Measurements from ENCODE around the gene TNS3.

The TNS3 gene

GRCh38 chr7:47253650-47254080 lies 328.2 kb downstream of the TNS3 start:
- ChIA-PET POLR2A (no interaction called here), CTCF (interaction anchor here (0.6 to 2.8 kb wide), 22 partner anchors 9 to 1336 kb away, joined by 3 to 21 read pairs (median 3); partner anchors contain the start of gene IGFBP3)
- DNase-seq (ENCODE audit: extremely low spot score) = peak; percentile 38
- TF ChIP-seq, protein P1, sequence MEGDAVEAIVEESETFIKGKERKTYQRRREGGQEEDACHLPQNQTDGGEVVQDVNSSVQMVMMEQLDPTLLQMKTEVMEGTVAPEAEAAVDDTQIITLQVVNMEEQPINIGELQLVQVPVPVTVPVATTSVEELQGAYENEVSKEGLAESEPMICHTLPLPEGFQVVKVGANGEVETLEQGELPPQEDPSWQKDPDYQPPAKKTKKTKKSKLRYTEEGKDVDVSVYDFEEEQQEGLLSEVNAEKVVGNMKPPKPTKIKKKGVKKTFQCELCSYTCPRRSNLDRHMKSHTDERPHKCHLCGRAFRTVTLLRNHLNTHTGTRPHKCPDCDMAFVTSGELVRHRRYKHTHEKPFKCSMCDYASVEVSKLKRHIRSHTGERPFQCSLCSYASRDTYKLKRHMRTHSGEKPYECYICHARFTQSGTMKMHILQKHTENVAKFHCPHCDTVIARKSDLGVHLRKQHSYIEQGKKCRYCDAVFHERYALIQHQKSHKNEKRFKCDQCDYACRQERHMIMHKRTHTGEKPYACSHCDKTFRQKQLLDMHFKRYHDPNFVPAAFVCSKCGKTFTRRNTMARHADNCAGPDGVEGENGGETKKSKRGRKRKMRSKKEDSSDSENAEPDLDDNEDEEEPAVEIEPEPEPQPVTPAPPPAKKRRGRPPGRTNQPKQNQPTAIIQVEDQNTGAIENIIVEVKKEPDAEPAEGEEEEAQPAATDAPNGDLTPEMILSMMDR (IDR thresholded peaks at IDR 0.05; ENCODE audit: control extremely low read depth, extremely low read depth, low read depth, missing control alignments) = no peak

DNA sequence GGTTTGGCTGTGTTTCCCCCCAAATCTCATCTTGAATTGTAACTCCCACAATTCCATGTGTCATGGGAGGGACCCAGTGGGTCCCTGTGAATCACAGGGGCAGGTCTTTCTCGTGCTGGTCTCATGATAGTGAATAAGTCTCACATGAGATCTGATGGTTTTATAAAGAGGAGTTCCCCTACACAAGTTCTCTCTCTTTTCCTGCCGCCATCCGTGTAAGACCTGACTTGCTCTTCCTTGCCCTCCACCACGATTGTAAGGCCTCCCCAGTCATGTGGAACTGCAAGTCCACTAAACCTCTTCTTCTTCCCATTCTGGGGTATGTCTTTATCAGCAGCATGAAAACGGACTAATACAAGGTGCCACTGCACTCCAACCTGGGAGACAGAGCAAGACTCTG lies 329.2 kb downstream of the TNS3 start:
- no peak for DNase-seq (ENCODE audit: extremely low spot score)
- CTCF ChIA-PET = interaction anchor here (1.5 to 2.8 kb wide), 2 partner anchors 9 to 14 kb away, joined by 3 to 21 read pairs; no protein-coding TSS in a partner anchor
- TF ChIP-seq, protein P1 (IDR thresholded peaks at IDR 0.05; ENCODE audit: control extremely low read depth, extremely low read depth, low read depth, missing control alignments) = no peak
- POLR2A ChIA-PET = no interaction called here

DNA sequence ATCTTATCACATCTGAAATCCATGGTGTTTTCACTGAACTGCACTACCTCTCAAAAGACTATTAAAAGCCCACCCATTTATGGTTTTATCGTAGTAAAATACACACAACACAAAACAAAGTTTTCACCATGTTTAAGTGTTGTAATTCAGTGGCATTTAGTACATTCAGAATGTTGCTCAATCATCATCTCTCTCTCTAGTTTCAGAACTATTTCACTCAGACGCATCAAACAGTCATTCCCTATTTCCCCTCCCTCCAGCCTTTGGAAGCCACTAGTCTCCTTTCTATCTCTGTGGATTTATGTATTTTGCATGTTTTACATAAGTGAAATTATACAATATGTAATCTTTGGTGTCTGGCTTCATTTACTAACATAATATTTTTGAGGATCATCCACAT lies 332.6 kb downstream of the TNS3 start:
- POLR2A ChIA-PET = no interaction called here
- TF ChIP-seq, protein P1 (IDR thresholded peaks at IDR 0.05; ENCODE audit: control extremely low read depth, extremely low read depth, low read depth, missing control alignments) = no peak
- CTCF ChIA-PET = interaction anchor here (1.4 kb wide), 1 partner anchor 16 kb away, joined by 4 read pairs; no protein-coding TSS in a partner anchor
- DNase-seq (ENCODE audit: extremely low spot score) = no peak

GRCh38 chr7:47248797-47249196 lies 333.1 kb downstream of the TNS3 start:
- CTCF ChIA-PET = no interaction called here
- DNase-seq (ENCODE audit: extremely low spot score) = no peak
- POLR2A ChIA-PET = no interaction called here
- TF ChIP-seq, protein P1 (IDR thresholded peaks at IDR 0.05; ENCODE audit: control extremely low read depth, extremely low read depth, low read depth, missing control alignments) = no peak

- DNase-seq (ENCODE audit: extremely low spot score) = no peak
- ChIA-PET POLR2A (no interaction called here), CTCF (interaction anchor here (1.2 kb wide), 1 partner anchor 19 kb away, joined by 4 read pairs; no protein-coding TSS in a partner anchor)
- TF ChIP-seq, protein P1 (IDR thresholded peaks at IDR 0.05; ENCODE audit: control extremely low read depth, extremely low read depth, low read depth, missing control alignments) = no peak
Observed at GRCh38 chr7:47247132-47247531, 334.8 kb downstream of the TNS3 start.

- DNase-seq (ENCODE audit: extremely low spot score) = no peak
- CTCF ChIA-PET = interaction anchor here (1.0 to 2.3 kb wide), 5 partner anchors 8 to 22 kb away, joined by 3 to 11 read pairs (median 3); no protein-coding TSS in a partner anchor
Observed at GRCh38 chr7:47244692-47245091, 337.2 kb downstream of the TNS3 start.

More at GRCh38 chr7:47244692-47245091, 337.2 kb downstream of the TNS3 start:
- POLR2A ChIA-PET = no interaction called here
- TF ChIP-seq, protein P1 (IDR thresholded peaks at IDR 0.05; ENCODE audit: control extremely low read depth, extremely low read depth, low read depth, missing control alignments) = no peak

Data from GM10248 (cell line).